HG03039 (cell line): ENCODE data around the gene RCHY1.
"Not testable (repeated sequence)": the region's sequence is repeated elsewhere in the genome, so short reads cannot be mapped to it uniquely, and the experiment has no call there.

Source experiments
- ATAC-seq: cut with Tn5 transposase; IDR thresholded peaks from one replicate; pipeline ENCODE4 v1.9.1; 2021; ENCODE audit warnings: mild to moderate bottlenecking, moderate library complexity; ENCODE audit not compliant: unreplicated experiment

The RCHY1 gene

DNA sequence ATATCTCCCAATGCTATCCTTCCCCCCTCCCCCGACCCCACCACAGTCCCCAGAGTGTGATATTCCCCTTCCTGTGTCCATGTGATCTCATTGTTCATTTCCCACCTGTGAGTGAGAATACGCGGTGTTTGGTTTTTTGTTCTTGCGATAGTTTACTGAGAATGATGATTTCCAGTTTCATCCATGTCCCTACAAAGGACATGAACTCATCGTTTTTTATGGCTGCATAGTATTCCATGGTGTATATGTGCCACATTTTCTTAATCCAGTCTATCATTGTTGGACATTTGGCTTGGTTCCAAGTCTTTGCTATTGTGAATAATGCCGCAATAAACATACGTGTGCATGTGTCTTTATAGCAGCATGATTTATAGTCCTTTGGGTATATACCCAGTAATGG is 5.2 kb upstream of the RCHY1 start:
- ATAC-seq: not testable (repeated sequence)

DNA sequence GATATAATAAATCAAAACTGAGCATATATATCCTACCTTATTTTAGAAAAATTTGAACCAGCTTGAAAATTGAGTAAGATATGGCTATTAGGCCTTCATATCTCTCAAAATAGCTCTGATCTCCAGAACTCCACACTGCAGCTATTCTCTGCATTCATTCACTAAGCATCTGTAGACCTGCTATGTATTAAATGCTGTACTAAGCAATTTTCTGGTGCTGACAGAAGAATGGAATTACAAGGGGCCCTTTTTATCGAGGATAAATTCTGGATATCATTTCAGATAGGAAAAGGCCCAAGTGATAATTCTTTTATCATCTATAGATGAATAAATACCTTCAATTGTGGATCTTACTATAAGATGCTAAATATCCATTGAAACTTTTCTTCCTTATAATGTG is 1.9 kb upstream of the RCHY1 start:
- ATAC-seq: no peak

- ATAC-seq: peak; percentile 1
Observed at GRCh38 chr4:75514949-75515612, 878 bp upstream of the RCHY1 start.

DNA sequence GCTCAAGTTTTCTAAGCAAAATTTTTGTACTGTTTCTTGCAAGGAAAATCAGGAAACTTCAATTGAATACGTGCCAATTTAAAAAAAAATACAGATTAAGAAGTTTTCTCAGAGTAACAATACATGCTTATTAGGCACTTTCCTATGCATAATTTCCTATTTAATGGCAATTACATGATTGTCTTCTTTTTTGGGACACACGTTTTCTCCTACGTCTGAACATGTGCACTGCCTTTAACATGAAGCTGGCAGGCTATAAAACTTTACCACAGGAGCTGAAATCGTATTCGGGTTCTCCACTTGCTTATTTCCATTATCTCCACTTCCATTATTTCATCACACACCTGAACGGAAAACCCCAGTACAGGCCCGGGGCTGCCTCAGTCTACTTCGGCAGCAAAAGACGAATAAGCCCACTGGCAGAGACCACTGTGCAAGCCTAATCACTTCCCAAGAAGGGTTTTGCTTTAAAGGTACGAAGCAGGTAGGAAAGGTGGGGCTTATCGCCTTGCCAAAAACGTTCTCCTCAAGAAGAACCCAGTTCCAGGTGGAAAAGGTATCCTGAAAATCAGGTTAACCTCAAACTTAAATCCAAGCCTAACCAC is 575 bp downstream of the RCHY1 start:
- no peak for ATAC-seq

GRCh38 chr4:75512386-75513211 is 1.6 kb downstream of the RCHY1 start:
- ATAC-seq: no peak

- ATAC-seq: no peak
Observed at GRCh38 chr4:75511841-75512240, 2.4 kb downstream of the RCHY1 start.

- not testable (repeated sequence) for ATAC-seq
Observed at GRCh38 chr4:75509592-75509991, 4.6 kb downstream of the RCHY1 start.

DNA sequence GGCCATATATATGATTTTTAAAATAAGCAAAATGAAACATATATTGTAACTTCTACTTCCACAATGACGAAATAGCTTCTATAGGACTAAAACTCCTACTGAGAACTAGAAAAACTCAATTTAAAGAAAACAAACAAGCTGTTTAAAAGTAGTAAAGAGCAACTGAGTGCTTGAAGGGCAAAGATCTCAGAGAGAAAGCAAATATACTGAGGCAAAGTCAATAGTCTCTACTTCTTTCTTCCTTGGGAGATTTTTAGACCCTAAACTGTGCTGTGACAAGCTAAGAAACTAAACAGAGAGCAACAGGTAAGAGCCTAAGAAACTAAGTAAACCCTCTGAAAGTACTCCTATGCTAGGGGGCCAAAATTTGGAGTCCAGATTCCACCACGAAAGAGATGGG is 8.6 kb downstream of the RCHY1 start:
- no peak for ATAC-seq

GRCh38 chr4:75502671-75503070 is 11.5 kb downstream of the RCHY1 start:
- ATAC-seq: no peak

- no peak for ATAC-seq
Observed at GRCh38 chr4:75499900-75500299, 14.3 kb downstream of the RCHY1 start.

GRCh38 chr4:75498041-75498440 is 16.2 kb downstream of the RCHY1 start:
- no peak for ATAC-seq

DNA sequence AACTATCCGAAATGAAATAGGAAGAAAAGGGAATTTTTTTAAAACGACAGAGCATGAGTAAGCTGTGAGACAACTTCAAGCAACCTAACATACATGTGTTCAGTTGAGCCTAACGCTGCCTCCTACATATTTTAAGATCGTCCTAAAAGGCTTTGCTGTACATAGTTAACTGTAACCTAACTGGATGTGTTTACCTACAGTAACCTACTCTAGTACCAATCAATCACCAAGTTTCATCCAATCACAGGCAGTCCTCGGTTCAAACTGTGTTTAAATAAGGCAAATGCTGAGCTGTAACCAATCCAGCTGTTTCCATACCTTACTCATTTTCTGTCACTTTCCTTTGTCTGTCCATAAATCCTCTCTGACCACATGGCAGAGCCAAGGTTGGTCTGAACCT is 17.1 kb downstream of the RCHY1 start:
- ATAC-seq: no peak

DNA sequence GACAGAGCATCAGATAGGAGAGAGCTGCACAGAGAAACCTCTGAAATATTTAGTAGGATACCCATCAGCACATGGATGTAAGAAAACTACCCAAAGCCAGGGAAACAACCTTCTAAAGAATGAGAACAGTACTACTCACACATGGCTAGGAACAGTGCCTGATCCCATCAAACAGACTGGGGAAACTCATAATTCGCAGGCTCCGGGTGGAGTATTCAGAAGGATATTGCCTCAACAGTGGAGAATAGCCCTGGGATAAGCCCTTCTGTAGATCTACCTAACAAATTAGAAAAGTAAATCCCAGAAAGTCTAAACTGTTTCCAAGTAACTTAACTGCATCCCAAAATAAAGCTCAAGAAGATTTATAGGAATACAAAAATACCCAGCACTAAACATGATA is 17.8 kb downstream of the RCHY1 start:
- no peak for ATAC-seq

GRCh38 chr4:75495476-75495875 is 18.7 kb downstream of the RCHY1 start:
- ATAC-seq: no peak

- no peak for ATAC-seq
Observed at GRCh38 chr4:75494563-75494962, 19.6 kb downstream of the RCHY1 start.

GRCh38 chr4:75490155-75490554 is 24.0 kb downstream of the RCHY1 start:
- ATAC-seq: no peak

- ATAC-seq: no peak
Observed at GRCh38 chr4:75484190-75484589, 30.0 kb downstream of the RCHY1 start.

DNA sequence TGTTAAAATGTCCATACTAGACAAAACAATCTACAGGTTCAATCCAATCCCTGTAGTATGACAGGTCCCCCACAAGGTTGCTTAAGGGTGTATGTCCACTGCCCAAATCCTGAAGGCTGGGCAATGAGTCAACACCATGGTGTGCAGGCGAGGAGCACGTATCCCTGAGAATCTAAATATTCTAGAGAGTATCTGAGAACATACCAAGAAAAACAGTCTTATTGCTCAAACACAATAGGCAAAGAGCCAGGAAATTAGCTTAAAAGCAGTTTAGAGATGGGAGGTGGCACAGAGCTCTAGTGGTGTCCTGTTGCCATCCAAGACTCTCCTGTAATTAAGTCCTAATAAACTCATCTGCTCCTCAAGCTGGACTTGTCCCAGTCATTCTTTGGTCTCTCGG is 37.0 kb downstream of the RCHY1 start:
- ATAC-seq: no peak

- ATAC-seq: no peak
Observed at GRCh38 chr4:75470738-75471137, 43.5 kb downstream of the RCHY1 start.

GRCh38 chr4:75469896-75470295 is 44.3 kb downstream of the RCHY1 start:
- ATAC-seq: no peak

DNA sequence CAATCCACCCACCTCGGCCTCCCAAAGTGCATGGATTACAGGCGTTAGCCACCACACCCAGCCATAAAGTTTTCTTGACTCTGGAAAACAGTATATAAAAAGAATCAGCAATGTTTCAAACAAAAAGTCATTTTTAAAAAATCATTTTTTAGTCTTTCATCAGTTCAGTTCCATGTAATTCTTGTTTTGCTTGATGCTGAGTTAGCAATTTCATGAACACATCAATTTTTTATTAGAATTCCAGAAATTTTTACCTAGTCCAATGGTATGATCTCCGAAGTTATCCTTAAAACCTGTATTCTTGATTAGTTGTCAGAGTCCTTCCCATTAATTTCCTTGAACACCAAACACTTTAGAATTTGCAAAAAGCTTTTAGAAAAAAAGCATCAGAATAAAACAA is 56.8 kb downstream of the RCHY1 start:
- no peak for ATAC-seq

DNA sequence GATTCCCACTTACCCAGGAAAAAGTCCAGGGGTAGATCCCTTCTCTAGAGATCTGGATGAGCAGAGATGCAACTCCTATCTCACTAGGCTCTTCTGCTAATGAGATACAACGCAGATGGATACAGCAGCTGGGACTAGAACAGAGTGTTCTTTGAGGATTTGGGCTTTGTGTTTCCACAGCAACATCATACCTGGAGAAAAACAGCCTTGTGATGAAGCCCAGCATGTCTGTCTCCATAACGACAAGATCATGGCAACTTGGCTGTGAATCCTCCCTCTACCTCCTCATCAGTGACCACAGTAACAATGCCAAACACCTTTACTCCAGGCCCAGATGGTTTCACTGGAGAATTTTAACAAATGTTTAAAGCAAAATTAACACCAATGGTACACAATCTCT is 80.1 kb downstream of the RCHY1 start:
- ATAC-seq: no peak
